IMR-90 (cell line): ENCODE results near the gene MYBPHL. TPM values are rescaled to one million over a fixed set of nuclear protein-coding genes. Genes with fewer than 3 reads are reported as not detected.

Experiments used
- ATAC-seq: fragments of 200-7000 bp; cut with Tn5 transposase; 2 replicates; pipeline ENCODE4 v1.9.1; 2020; ENCODE audit warnings: low read depth, mild to moderate bottlenecking, moderate library complexity
- BruUV-seq: library from RNA; stranded (reverse); fragments of 400-500 nt; replicated peaks from 2 replicates; lab custom pipeline; 2021; lab: Mats Ljungman, UMichigan
- CTCF ChIA-PET: fragments of 300-600 bp; formaldehyde crosslinking; extraction: SDS; loops from one replicate; lab custom pipeline; 2021; ENCODE audit warnings: antibody characterized with exemption; lab: Yijun Ruan, JAX
- POLR2A ChIA-PET: fragments of 300-600 bp; sonication (Branson Sonifier 250); formaldehyde crosslinking; loops from one replicate; lab custom pipeline; 2022; ENCODE audit warnings: antibody characterized with exemption; ENCODE audit not compliant: unreplicated experiment; lab: Charles Lee
- DNase-seq: peaks from one replicate; pipeline ENCODE4 v3.0.0; 2013
- H2AFZ ChIP-seq: replicated peaks from 2 replicates; pipeline ENCODE3; 2013; ENCODE audit warnings: low read length, mild to moderate bottlenecking; ENCODE audit not compliant: poor library complexity
- H2AK5ac ChIP-seq: 2 replicates; pipeline ENCODE4 v1.6.1; 2013; ENCODE audit warnings: low read depth, low read length, inconsistent platforms
- H2AK9ac ChIP-seq: replicated peaks from 2 replicates; pipeline ENCODE3; 2013; ENCODE audit warnings: mild to moderate bottlenecking, low read depth, low read length, moderate library complexity; ENCODE audit not compliant: poor library complexity
- H2BK120ac ChIP-seq: 2 replicates; pipeline ENCODE4 v1.6.1; 2013; ENCODE audit warnings: low read depth, low read length, inconsistent platforms
- H2BK15ac ChIP-seq: 3 replicates; pipeline ENCODE4 v1.6.1; 2013; ENCODE audit warnings: low read depth, low read length, inconsistent platforms
- H2BK20ac ChIP-seq: 2 replicates; pipeline ENCODE4 v1.6.1; 2013; ENCODE audit warnings: low read depth, mild to moderate bottlenecking, inconsistent platforms, low read length, moderate library complexity
- H2BK5ac ChIP-seq: 2 replicates; pipeline ENCODE4 v1.6.1; 2013; ENCODE audit warnings: mild to moderate bottlenecking, low read depth, low read length, inconsistent platforms; ENCODE audit not compliant: poor library complexity, severe bottlenecking
- H3K14ac ChIP-seq: replicated peaks from 2 replicates; pipeline ENCODE4 v1.6.1; 2013; ENCODE audit warnings: low read depth, low read length, inconsistent platforms
- H3K18ac ChIP-seq: 2 replicates; pipeline ENCODE4 v1.6.1; 2013; ENCODE audit warnings: low read depth, low read length, control low read depth
- H3K23ac ChIP-seq: 2 replicates; pipeline ENCODE4 v1.6.1; 2013; ENCODE audit warnings: low read depth, low read length, inconsistent platforms
- H3K27ac ChIP-seq: 2 replicates; pipeline ENCODE4 v1.5.1; 2013; ENCODE audit warnings: mild to moderate bottlenecking, control low read depth, low read length; ENCODE audit not compliant: insufficient read depth
- H3K27me3 ChIP-seq: 2 replicates; pipeline ENCODE4 v1.6.1; 2013; ENCODE audit warnings: low read length; ENCODE audit not compliant: control insufficient read depth, insufficient read depth
- H3K36me3 ChIP-seq: 2 replicates; pipeline ENCODE4 v1.6.1; 2013; ENCODE audit warnings: low read length, mixed read lengths; ENCODE audit not compliant: control insufficient read depth, insufficient read depth
- H3K4ac ChIP-seq: 2 replicates; pipeline ENCODE4 v1.6.1; 2013; ENCODE audit warnings: low read depth, low read length, inconsistent platforms
- H3K4me1 ChIP-seq: 2 replicates; pipeline ENCODE4 v1.6.1; 2013; ENCODE audit warnings: low read length, mixed read lengths; ENCODE audit not compliant: control insufficient read depth, insufficient read depth
- H3K4me2 ChIP-seq: 2 replicates; pipeline ENCODE4 v1.6.1; 2013; ENCODE audit warnings: low read depth, mild to moderate bottlenecking, control low read depth, low read length, moderate library complexity
- H3K4me3 ChIP-seq: 2 replicates; pipeline ENCODE4 v1.5.1; 2013; ENCODE audit warnings: low read depth, mild to moderate bottlenecking, control low read depth, low read length, moderate library complexity; ENCODE audit not compliant: insufficient read depth
- H3K56ac ChIP-seq: 2 replicates; pipeline ENCODE4 v1.6.1; 2013; ENCODE audit warnings: low read length, inconsistent platforms; ENCODE audit not compliant: insufficient read depth; ENCODE audit errors: extremely low read depth
- H3K79me1 ChIP-seq, 2 experiments: 2 replicates each; pipeline ENCODE4 v1.6.1; 2013; ENCODE audit warnings: low read length in 2 of 2, inconsistent platforms in 1 of 2, low read depth in 1 of 2
- H3K9ac ChIP-seq: 2 replicates; pipeline ENCODE4 v1.6.1; 2013; ENCODE audit warnings: low read depth, low read length, control low read depth
- H3K9me1 ChIP-seq: 2 replicates; pipeline ENCODE4 v1.6.1; 2013; ENCODE audit warnings: low read length, inconsistent platforms; ENCODE audit not compliant: insufficient read depth
- H3K9me3 ChIP-seq: 2 replicates; pipeline ENCODE4 v1.6.1; 2013; ENCODE audit warnings: low read length; ENCODE audit not compliant: control insufficient read depth, insufficient read depth
- H4K20me1 ChIP-seq: 2 replicates; pipeline ENCODE4 v1.6.1; 2013; ENCODE audit warnings: low read length, inconsistent platforms; ENCODE audit not compliant: insufficient read depth
- H4K5ac ChIP-seq: 2 replicates; pipeline ENCODE4 v1.6.1; 2013; ENCODE audit warnings: mild to moderate bottlenecking, low read depth, low read length, control low read depth
- H4K8ac ChIP-seq, 2 experiments: 2 replicates each; pipeline ENCODE4 v1.6.1; 2013; ENCODE audit warnings: low read depth in 2 of 2, low read length in 2 of 2, control low read depth in 1 of 2, inconsistent platforms in 1 of 2
- H4K91ac ChIP-seq: 2 replicates; pipeline ENCODE4 v1.6.1; 2013; ENCODE audit warnings: low read depth, low read length, inconsistent platforms; ENCODE audit not compliant: insufficient read depth
- MAZ ChIP-seq: IDR thresholded peaks from 2 replicates; pipeline ENCODE4 v1.6.1; 2012; ENCODE audit warnings: low read depth, mild to moderate bottlenecking, low read length, improper control_type of control experiment, moderate library complexity, borderline replicate concordance
- WGBS, 2 experiments: methylation state at CpG; one replicate each; pipeline versions ENCODE4 v1.1.5 to v1.1.7; 2013; ENCODE audit warnings: missing lambda C conversion rate in 2 of 2; ENCODE audit not compliant: insufficient read length in 1 of 2; ENCODE audit errors: extremely low coverage in 2 of 2; 5-methylcytosine and 5-hydroxymethylcytosine counted together
- dilution Hi-C: fragments of 300-500 bp; cut with HindIII; formaldehyde crosslinking; loops from one replicate; pipeline ENCODE4 v1.14.3; 2018; ENCODE audit warnings: low sequenced_read_pairs; ENCODE audit not compliant: unreplicated experiment
- in situ Hi-C: fragments of 300-500 bp; cut with MboI; formaldehyde crosslinking; loops from 3 replicates; pipeline ENCODE4 v1.14.3; 2019; ENCODE audit warnings: low sequenced_read_pairs, inconsistent platforms, mixed read lengths
- intact Hi-C: fragments of 100-400 bp; cut with micrococcal nuclease; formaldehyde crosslinking; loops from 2 replicates; pipeline ENCODE4 v1.10.0; 2022
- polyA plus RNA-seq, 3 experiments: library from polyadenylated mRNA; depleted of rRNA; stranded (reverse); fragments of >200 nt; gene quantifications; 2 replicates each; pipeline ENCODE4 v1.2.3, GENCODE V29; 2012; ENCODE audit warnings: low replicate concordance in 1 of 3
- total RNA-seq: library from RNA; depleted of rRNA; stranded (reverse); fragments of >200 nt; gene quantifications from 2 replicates; pipeline ENCODE4 v1.2.3, GENCODE V29; 2012
- TF ChIP-seq, protein P1 (sequence below): fragments of 150-350 bp; IDR thresholded peaks from 2 replicates; pipeline ENCODE4 v1.6.1; 2016; ENCODE audit warnings: low read depth, mild to moderate bottlenecking, low read length, moderate library complexity, borderline replicate concordance

Gene MYBPHL
- total and polyA plus RNA-seq, 2 of the 4 experiments (the other 2 are of a cell fraction) = 0.07 TPM; not detected in 1

DNA sequence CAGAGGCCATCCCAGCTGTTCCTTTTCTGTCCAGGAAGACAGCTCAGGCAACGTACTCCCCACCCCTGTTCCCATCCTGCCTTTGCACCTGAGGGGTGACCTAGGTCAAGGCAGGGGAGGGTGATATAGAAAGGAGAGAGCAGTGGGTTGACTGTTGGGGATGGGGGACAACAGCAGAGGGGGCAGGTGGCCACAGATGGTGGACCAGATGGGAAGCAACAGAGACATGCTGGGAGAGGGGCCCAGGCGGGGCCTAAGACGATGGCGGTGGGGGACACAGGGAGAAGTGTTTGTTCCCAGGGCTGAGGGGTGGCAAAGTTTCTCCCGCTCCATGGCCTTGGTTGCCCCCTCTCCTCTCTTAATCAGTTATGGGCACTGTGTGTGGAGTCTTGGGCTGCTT, 51.1 kb downstream of the MYBPHL start:
- no peak overlapping the region for H2AFZ ChIP-seq
- ATAC-seq = no peak

More for the DNA sequence above, 51.1 kb downstream of the MYBPHL start:
- H2BK5ac ChIP-seq = no peak overlapping the region
- DNase-seq = no peak
- 0 out of 4 replicates have a peak, but pooled peaks cover 0 to 8% of the 10 kb centered on the region in 2 experiments for H3K79me1 ChIP-seq
- BruUV-seq = no TSS peak
- dilution Hi-C loops = no loop called here
- H3K9me3 ChIP-seq = no peaks in the 10 kb centered on the region
- TF ChIP-seq, protein P1, sequence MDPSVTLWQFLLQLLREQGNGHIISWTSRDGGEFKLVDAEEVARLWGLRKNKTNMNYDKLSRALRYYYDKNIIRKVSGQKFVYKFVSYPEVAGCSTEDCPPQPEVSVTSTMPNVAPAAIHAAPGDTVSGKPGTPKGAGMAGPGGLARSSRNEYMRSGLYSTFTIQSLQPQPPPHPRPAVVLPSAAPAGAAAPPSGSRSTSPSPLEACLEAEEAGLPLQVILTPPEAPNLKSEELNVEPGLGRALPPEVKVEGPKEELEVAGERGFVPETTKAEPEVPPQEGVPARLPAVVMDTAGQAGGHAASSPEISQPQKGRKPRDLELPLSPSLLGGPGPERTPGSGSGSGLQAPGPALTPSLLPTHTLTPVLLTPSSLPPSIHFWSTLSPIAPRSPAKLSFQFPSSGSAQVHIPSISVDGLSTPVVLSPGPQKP = no peak
- TF ChIP-seq MAZ = no peak
- peaks cover 14% of the 10 kb centered on the region for H3K4me1 ChIP-seq
- no peak overlapping the region for H4K91ac ChIP-seq
- H3K27me3 ChIP-seq = no peaks in the 10 kb centered on the region
- H3K56ac ChIP-seq = no peak overlapping the region
- H3K36me3 ChIP-seq = no peaks in the 10 kb centered on the region
- ChIA-PET POLR2A (no interaction called here), CTCF (no interaction called here)
- H3K9ac ChIP-seq = no peak overlapping the region
- H3K23ac ChIP-seq = no peak overlapping the region
- H2BK20ac ChIP-seq = no peak overlapping the region
- peak overlapping the region; percentile 49; the same call in 1 of the 2 replicates for H2AK5ac ChIP-seq
- H4K8ac ChIP-seq = no peak overlapping the region
- H3K4me2 ChIP-seq = no peak overlapping the region
- no peak overlapping the region for H4K5ac ChIP-seq
- no peak overlapping the region for H2AK9ac ChIP-seq
- H2BK120ac ChIP-seq = no peak overlapping the region
- no peak overlapping the region for H3K27ac ChIP-seq
- intact Hi-C loops = no loop called here
- H3K4me3 ChIP-seq = no peak overlapping the region
- H3K9me1 ChIP-seq = no peaks in the 10 kb centered on the region; the same call in 1 of the 2 replicates
- no peak overlapping the region for H3K14ac ChIP-seq
- no peak overlapping the region for H3K4ac ChIP-seq
- in situ Hi-C loops = no loop called here
- no peaks in the 10 kb centered on the region for H4K20me1 ChIP-seq
- H3K18ac ChIP-seq = no peak overlapping the region
- H2BK15ac ChIP-seq = no peak overlapping the region
- WGBS, 2 experiments = no CpG with 5 or more reads among the region's 5 CpGs
